Stimulated activated CD4-positive, alpha-beta T cell treated with anti-CD3 and anti-CD28 coated beads, Interleukin-12 subunit alpha, Interleukin-12 subunit beta, amount 100 ng/mL, for 4 hours (primary cell): ENCODE measurements around the gene RNF126.
"Not testable (repeated sequence)": the region's sequence is repeated elsewhere in the genome, so short reads cannot be mapped to it uniquely, and the experiment has no call there.

Source experiments
- DNase-seq: peaks from one replicate; pipeline ENCODE4 v3.0.0-alpha.2; 2020

Gene RNF126

GRCh38 chr19:645912-646778, 16.9 kb downstream of the RNF126 start:
- DNase-seq: no peak

GRCh38 chr19:644789-645188, 18.2 kb downstream of the RNF126 start:
- DNase-seq: no peak

GRCh38 chr19:644363-644762, 18.7 kb downstream of the RNF126 start:
- no peak for DNase-seq

GRCh38 chr19:643736-644135, 19.3 kb downstream of the RNF126 start:
- no peak for DNase-seq

- DNase-seq: no peak
Measured at GRCh38 chr19:642767-643727, 20.0 kb downstream of the RNF126 start.

GRCh38 chr19:641702-642101, 21.3 kb downstream of the RNF126 start:
- DNase-seq: no peak

- DNase-seq: no peak
Measured at GRCh38 chr19:640606-641189, 22.3 kb downstream of the RNF126 start.

GRCh38 chr19:640161-640558, 22.9 kb downstream of the RNF126 start:
- no peak for DNase-seq

- peak; percentile 96 for DNase-seq
Measured at GRCh38 chr19:639253-640160, 23.5 kb downstream of the RNF126 start, which contains the start of gene FGF22. TSS of gene FGF22 (plus strand) at chr19:639879. CDS start at chr19:639926, 47 bp downstream.

GRCh38 chr19:638906-639252, 24.1 kb downstream of the RNF126 start:
- no peak for DNase-seq

GRCh38 chr19:634975-635652, 27.9 kb downstream of the RNF126 start:
- no peak for DNase-seq

- DNase-seq: no peak
Measured at GRCh38 chr19:633786-634639, 29.0 kb downstream of the RNF126 start.

- DNase-seq: peak; percentile 93
Measured at GRCh38 chr19:633068-633785, 29.8 kb downstream of the RNF126 start, which contains the start of gene POLRMT. TSS of gene POLRMT (minus strand) at chr19:633537. CDS start at chr19:633512, 25 bp downstream.

GRCh38 chr19:632579-633067, 30.4 kb downstream of the RNF126 start:
- DNase-seq: peak; percentile 35

GRCh38 chr19:629961-630714, 32.9 kb downstream of the RNF126 start:
- DNase-seq: no peak

GRCh38 chr19:629515-629914, 33.5 kb downstream of the RNF126 start:
- not testable (repeated sequence) for DNase-seq

- no peak for DNase-seq
Measured at GRCh38 chr19:628168-628567, 34.8 kb downstream of the RNF126 start.

GRCh38 chr19:626566-626965, 36.4 kb downstream of the RNF126 start:
- DNase-seq: not testable (repeated sequence)

- DNase-seq: no peak
Measured at GRCh38 chr19:625257-625656, 37.8 kb downstream of the RNF126 start.
